Measurements from ENCODE around the gene MAP2K7. TPM values are rescaled to one million over a fixed set of nuclear protein-coding genes. Genes with fewer than 3 reads are reported as not detected.
"Not testable (repeated sequence)": the region's sequence is repeated elsewhere in the genome, so short reads cannot be mapped to it uniquely, and the experiment has no call there.

The MAP2K7 gene
- total and polyA plus RNA-seq, 2 donors (not counting 1 experiment from before 2014, with no cell fraction given) = 7.8 to 10.4 TPM

DNA sequence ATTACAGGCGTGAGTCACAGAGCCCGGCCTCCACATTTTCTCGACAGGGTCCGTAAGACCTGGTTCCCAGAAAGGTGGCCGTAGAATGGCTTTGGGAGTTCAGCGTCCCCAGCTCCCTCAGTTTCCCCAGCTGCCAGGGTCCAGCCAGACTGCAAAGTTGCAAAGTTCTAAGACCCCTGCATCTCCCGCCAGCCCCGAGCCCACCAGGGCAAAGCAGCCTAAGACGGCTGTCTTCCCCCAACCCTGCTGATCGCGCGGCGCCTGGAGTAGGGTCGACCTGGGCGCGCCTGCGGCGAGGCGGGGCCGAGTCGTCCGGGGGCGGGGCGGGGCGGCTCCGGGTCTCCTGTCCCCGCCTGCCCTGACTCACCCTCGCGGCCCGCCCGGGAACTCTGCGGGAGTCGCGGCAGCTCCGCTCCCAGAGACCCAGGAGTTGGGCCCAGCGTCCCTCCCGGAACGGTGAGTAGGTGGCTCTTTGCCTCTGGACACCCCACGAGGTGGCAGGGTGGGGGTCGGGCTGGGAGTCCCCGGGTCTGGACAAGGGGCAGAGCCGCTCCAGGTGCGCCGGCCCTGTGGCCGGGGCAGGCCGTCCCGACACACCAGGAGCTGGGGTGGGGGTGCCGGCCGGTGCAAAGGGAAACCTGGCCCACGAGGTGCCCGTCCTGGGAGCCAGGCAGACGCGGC lies 15.4 kb upstream of the MAP2K7 start, which contains the start of gene LRRC8E:
Gene LRRC8E (plus strand): TSS at position 366 of the 681 bp plus-strand sequence. CDS start 7,094 bp downstream, outside the sequence.
- Histone ChIP-seq H3K4me3 (replicated peaks in 1 of 4; ENCODE audit: control extremely low read depth in 1 of 4, insufficient read depth in 1 of 4, low read depth in 3 of 4, low read length in 4 of 4) (peak within 1 kb of the TSS; percentile 44 to 79 (median 56)), H2AFZ (ENCODE audit: low read length) (peak within 1 kb of the TSS; percentile 67), H3K27me3 (ENCODE audit: control insufficient read depth, insufficient read depth, low read length) (no peaks in the 10 kb centered on the region), H3K4me1 (ENCODE audit: control insufficient read depth, extremely low read depth, insufficient read depth, low read length) (no peaks in the 10 kb centered on the region), H3K4me2 (ENCODE audit: extremely low read depth, insufficient read depth, low read length) (peak within 1 kb of the TSS; percentile 87), H3K27ac (ENCODE audit: insufficient read depth, low read length) (peak within 1 kb of the TSS; percentile 51), H3K79me2 (ENCODE audit: control insufficient read depth, insufficient read depth, low read length) (no peaks in the 10 kb centered on the region), H4K20me1 (ENCODE audit: control insufficient read depth, extremely low read depth, insufficient read depth, low read length) (no peaks in the 10 kb centered on the region), H3K36me3 (ENCODE audit: control insufficient read depth, insufficient read depth, low read length) (no peaks in the 10 kb centered on the region), H3K9ac (ENCODE audit: insufficient read depth, low read length) (peak within 1 kb of the TSS; percentile 80), H3K9me3 (ENCODE audit: control insufficient read depth, insufficient read depth, low read depth, low read length) (no peaks in the 10 kb centered on the region)
- DNase-seq (ENCODE audit: low read depth in 2 of 2) = peak; percentile 44 to 72
- TF ChIP-seq, protein P1, sequence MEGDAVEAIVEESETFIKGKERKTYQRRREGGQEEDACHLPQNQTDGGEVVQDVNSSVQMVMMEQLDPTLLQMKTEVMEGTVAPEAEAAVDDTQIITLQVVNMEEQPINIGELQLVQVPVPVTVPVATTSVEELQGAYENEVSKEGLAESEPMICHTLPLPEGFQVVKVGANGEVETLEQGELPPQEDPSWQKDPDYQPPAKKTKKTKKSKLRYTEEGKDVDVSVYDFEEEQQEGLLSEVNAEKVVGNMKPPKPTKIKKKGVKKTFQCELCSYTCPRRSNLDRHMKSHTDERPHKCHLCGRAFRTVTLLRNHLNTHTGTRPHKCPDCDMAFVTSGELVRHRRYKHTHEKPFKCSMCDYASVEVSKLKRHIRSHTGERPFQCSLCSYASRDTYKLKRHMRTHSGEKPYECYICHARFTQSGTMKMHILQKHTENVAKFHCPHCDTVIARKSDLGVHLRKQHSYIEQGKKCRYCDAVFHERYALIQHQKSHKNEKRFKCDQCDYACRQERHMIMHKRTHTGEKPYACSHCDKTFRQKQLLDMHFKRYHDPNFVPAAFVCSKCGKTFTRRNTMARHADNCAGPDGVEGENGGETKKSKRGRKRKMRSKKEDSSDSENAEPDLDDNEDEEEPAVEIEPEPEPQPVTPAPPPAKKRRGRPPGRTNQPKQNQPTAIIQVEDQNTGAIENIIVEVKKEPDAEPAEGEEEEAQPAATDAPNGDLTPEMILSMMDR (conservative IDR thresholded peaks at IDR 0.05 in 1 of 2, IDR thresholded peaks at IDR 0.05 in 1 of 2; ENCODE audit: low read depth in 1 of 2, low read length in 2 of 2) = no peak
- no peak for TF ChIP-seq EZH2 (IDR thresholded peaks at IDR 0.05; ENCODE audit: low read length, missing control alignments)

DNA sequence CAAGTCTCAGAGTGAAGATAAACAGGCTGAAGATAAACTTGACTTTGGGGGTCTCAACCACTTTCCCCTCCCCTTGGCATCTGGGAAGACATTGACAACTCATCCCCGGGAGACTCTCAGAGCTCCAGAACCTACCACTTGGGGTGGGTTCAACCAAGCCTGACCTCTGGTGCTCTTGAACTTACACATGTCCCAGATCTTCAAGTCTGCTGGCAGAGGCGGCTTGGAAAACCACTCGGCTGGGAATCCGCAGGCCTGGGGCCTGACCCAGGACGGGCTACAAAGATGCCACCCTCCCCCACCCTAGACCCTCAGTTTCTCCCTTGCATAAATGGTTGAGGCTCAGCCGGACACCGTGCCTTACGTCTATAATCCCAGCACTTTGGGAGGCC lies 14.9 kb upstream of the MAP2K7 start:
- DNase-seq (ENCODE audit: low read depth in 2 of 2) = no peak
- Histone ChIP-seq H3K27me3 (ENCODE audit: control insufficient read depth, insufficient read depth, low read length) (no peaks in the 10 kb centered on the region), H3K27ac (ENCODE audit: insufficient read depth, low read length) (peak overlapping the region; percentile 51), H3K4me3 (replicated peaks in 1 of 4; ENCODE audit: control extremely low read depth in 1 of 4, insufficient read depth in 1 of 4, low read depth in 3 of 4, low read length in 4 of 4) (peak overlapping the region; percentile 44 to 79 (median 56)), H2AFZ (ENCODE audit: low read length) (peak overlapping the region; percentile 65), H3K9me3 (ENCODE audit: control insufficient read depth, insufficient read depth, low read depth, low read length) (no peaks in the 10 kb centered on the region), H3K79me2 (ENCODE audit: control insufficient read depth, insufficient read depth, low read length) (no peaks in the 10 kb centered on the region), H3K36me3 (ENCODE audit: control insufficient read depth, insufficient read depth, low read length) (no peaks in the 10 kb centered on the region), H3K4me2 (ENCODE audit: extremely low read depth, insufficient read depth, low read length) (peak overlapping the region; percentile 87), H3K4me1 (ENCODE audit: control insufficient read depth, extremely low read depth, insufficient read depth, low read length) (no peaks in the 10 kb centered on the region), H3K9ac (ENCODE audit: insufficient read depth, low read length) (peak overlapping the region; percentile 80), H4K20me1 (ENCODE audit: control insufficient read depth, extremely low read depth, insufficient read depth, low read length) (no peaks in the 10 kb centered on the region)
- TF ChIP-seq, protein P1 (conservative IDR thresholded peaks at IDR 0.05 in 1 of 2, IDR thresholded peaks at IDR 0.05 in 1 of 2; ENCODE audit: low read depth in 1 of 2, low read length in 2 of 2) = no peak
- no peak for TF ChIP-seq EZH2 (IDR thresholded peaks at IDR 0.05; ENCODE audit: low read length, missing control alignments)

DNA sequence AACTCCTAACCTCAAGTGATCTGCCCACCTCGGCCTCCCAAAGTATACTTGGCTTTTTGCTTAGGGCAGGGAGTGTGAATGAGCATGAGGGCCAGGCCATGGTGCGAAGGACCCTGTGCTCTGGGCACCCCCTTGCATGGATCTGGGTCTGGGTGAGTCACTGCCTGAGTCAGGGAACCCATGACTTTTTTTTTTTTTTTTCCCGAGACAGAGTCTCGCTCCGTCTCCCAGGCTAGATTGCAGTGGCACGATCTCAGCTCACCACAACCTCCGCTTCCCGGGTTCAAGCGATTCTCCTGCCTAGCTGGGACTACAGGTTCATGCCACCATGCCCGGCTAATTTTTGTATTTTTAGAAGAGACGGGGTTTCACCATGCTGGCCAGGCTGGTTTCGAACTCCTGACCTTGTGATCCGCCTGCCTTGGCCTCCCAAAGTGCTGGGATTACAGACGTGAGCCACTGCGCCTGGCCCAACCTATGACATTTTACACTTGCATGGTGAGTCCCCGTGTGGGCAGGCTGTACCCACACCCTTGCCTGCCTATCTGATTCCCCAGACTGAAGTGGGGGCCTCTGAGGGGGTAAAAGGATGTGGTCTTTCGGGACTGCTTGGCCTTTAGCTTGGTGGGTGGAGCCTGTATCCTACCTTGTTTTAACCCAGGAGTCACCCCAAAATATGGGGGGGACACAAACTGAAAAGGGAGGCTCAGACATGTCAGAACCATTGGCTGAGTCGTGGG lies 10.1 kb upstream of the MAP2K7 start:
- peak; percentile 48 to 69 for DNase-seq (ENCODE audit: low read depth in 2 of 2)
- H2AFZ ChIP-seq (ENCODE audit: low read length); H3K4me2 ChIP-seq (ENCODE audit: extremely low read depth, insufficient read depth, low read length); H3K4me1 ChIP-seq (ENCODE audit: control insufficient read depth, extremely low read depth, insufficient read depth, low read length); H3K27ac ChIP-seq (ENCODE audit: insufficient read depth, low read length); H3K4me3 ChIP-seq (replicated peaks in 1 of 4; ENCODE audit: control extremely low read depth in 1 of 4, insufficient read depth in 1 of 4, low read depth in 3 of 4, low read length in 4 of 4); H3K27me3 ChIP-seq (ENCODE audit: control insufficient read depth, insufficient read depth, low read length); H3K9me3 ChIP-seq (ENCODE audit: control insufficient read depth, insufficient read depth, low read depth, low read length); H3K36me3 ChIP-seq (ENCODE audit: control insufficient read depth, insufficient read depth, low read length); H3K79me2 ChIP-seq (ENCODE audit: control insufficient read depth, insufficient read depth, low read length); H3K9ac ChIP-seq (ENCODE audit: insufficient read depth, low read length); H4K20me1 ChIP-seq (ENCODE audit: control insufficient read depth, extremely low read depth, insufficient read depth, low read length): not testable (repeated sequence)

Data from fibroblast of lung (primary cell).